Measurements from ENCODE around the gene NAV2. TPM values are rescaled to one million over a fixed set of nuclear protein-coding genes. Genes with fewer than 3 reads are reported as not detected.

NAV2 gene
- total RNA-seq, 1 experiment from 2014 or later: 46.3 TPM

GRCh38 chr11:19743622-19744021, 31.0 kb downstream of the NAV2 start:
- no peaks in the 10 kb centered on the region for H3K79me2 ChIP-seq (ENCODE audit: insufficient read depth, low read length)
- no peak overlapping the region for H3K23ac ChIP-seq (ENCODE audit: insufficient read length, low read depth, low read length)
- TF ChIP-seq CTCF (conservative IDR thresholded peaks at IDR 0.05): no peak
- no peak overlapping the region for H3K14ac ChIP-seq (ENCODE audit: insufficient read depth, low read length)
- Mint-ChIP-seq H3K27ac (no peak overlapping the region), H3K4me1 (peaks cover 19% of the 10 kb centered on the region in 2 experiments), H3K4me3 (no peak overlapping the region), H3K36me3 (ENCODE audit: insufficient read depth in 1 of 3, low read depth in 3 of 3) (peaks cover 0 to 3% (median 0%) of the 10 kb centered on the region in 3 experiments; a peak in 1 of 7 replicates), H3K27me3 (ENCODE audit: low read depth) (no peaks in the 10 kb centered on the region), H3K9me3 (peaks cover 7 to 11% of the 10 kb centered on the region in 2 experiments; a peak in 2 of 5 replicates)
- no CpG with 5 or more reads among the region's 4 CpGs for WGBS (ENCODE audit: extremely low coverage, insufficient read length, low lambda C conversion rate)
- no peak overlapping the region for H3K18ac ChIP-seq (ENCODE audit: insufficient read length, low read depth, low read length)
- H2AK5ac ChIP-seq (ENCODE audit: insufficient read length, low read length): no peak overlapping the region
- no peak overlapping the region for H2BK15ac ChIP-seq (ENCODE audit: low read depth, low read length)
- H3K4ac ChIP-seq (ENCODE audit: low read depth, low read length): no peak overlapping the region
- no peaks in the 10 kb centered on the region for H3K9me3 ChIP-seq (ENCODE audit: control insufficient read depth, low read depth, low read length)
- H4K5ac ChIP-seq (ENCODE audit: insufficient read length, low read depth, low read length): no peak overlapping the region
- no peak overlapping the region for H2BK120ac ChIP-seq (ENCODE audit: low read depth, low read length, poor library complexity, severe bottlenecking)
- H3K79me1 ChIP-seq (ENCODE audit: insufficient read depth, low read depth, low read length, poor library complexity, severe bottlenecking): no peaks in the 10 kb centered on the region
- H4K8ac ChIP-seq (replicated peaks; ENCODE audit: insufficient read length, low read depth, low read length): no peak overlapping the region
- H3K56ac ChIP-seq (ENCODE audit: insufficient read length, low read depth, low read length): no peak overlapping the region
- H3K4me2 ChIP-seq (ENCODE audit: insufficient read depth, insufficient read length, low read length): no peak overlapping the region
- no peak overlapping the region for H2AFZ ChIP-seq (ENCODE audit: low read length)
- no peaks in the 10 kb centered on the region for H3K27me3 ChIP-seq (ENCODE audit: insufficient read depth, low read length)
- H3K9ac ChIP-seq (ENCODE audit: extremely low read depth, insufficient read length, low read length): no peak overlapping the region
- H2BK20ac ChIP-seq (ENCODE audit: low read depth, low read length, poor library complexity, severe bottlenecking): no peak overlapping the region
- no peaks in the 10 kb centered on the region for H4K20me1 ChIP-seq (ENCODE audit: control insufficient read depth, insufficient read depth, insufficient read length)
- no peak overlapping the region for H4K91ac ChIP-seq (ENCODE audit: insufficient read length, low read depth, low read length)
- 0 out of 2 replicates have a peak, but pooled peaks cover 2% of the 10 kb centered on the region for H3K4me1 ChIP-seq (ENCODE audit: insufficient read depth, low read length)
- no peak overlapping the region for H3T11ph ChIP-seq (ENCODE audit: low read length)
- no peaks in the 10 kb centered on the region for H3K23me2 ChIP-seq (ENCODE audit: insufficient read length, low read depth, low read length, poor library complexity, severe bottlenecking)
- no peak overlapping the region for H2BK12ac ChIP-seq (ENCODE audit: insufficient read length, low read depth, low read length)
- no peak overlapping the region for H2BK5ac ChIP-seq (ENCODE audit: insufficient read length, low read length)
- no peak for DNase-seq
- H3K27ac ChIP-seq (ENCODE audit: insufficient read length, low read depth, low read length): no peak overlapping the region
